Measurements from ENCODE around the gene DYNLRB2.

DYNLRB2 gene

DNA sequence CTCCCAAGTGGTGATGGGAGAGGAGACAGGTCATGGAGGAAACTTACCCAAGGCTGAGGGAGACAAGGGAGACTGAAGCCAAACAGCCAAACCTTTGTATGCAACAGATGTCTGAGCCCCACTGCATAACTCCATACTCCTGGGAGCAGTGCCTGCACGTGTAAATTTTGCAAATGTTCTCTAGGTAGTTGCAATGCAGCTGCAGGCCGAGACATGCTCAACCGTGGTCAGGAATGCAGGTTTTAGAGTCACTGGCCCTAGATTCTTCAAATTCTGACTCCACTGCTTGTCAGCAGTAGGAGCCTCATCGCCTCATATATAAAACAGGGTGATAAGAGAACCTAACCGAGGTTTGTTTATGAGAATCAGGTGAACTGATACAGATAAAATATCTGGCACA is 11.5 kb downstream of the DYNLRB2 start:
- no peak for DNase-seq (ENCODE audit: low spot score)

DNA sequence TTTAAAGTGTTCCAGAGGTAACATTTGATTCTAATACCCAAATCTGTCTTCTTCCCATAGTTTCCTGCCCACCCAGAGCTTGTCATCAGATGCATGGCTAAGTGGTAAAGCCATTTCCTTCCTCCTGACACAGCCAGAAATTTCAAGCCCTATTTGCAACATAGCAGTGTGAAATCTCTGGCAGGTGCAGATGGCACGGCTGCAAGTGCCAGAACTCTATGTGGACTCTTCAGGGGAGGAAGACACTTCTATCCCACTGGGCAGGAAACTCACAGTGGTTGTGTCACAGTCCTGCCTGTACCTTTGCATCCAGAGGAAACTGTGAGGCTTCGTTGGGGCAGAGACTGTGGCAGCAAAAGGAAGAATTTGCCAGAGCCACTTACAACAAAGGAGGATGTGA is 13.2 kb downstream of the DYNLRB2 start:
- DNase-seq (ENCODE audit: low spot score): no peak

DNA sequence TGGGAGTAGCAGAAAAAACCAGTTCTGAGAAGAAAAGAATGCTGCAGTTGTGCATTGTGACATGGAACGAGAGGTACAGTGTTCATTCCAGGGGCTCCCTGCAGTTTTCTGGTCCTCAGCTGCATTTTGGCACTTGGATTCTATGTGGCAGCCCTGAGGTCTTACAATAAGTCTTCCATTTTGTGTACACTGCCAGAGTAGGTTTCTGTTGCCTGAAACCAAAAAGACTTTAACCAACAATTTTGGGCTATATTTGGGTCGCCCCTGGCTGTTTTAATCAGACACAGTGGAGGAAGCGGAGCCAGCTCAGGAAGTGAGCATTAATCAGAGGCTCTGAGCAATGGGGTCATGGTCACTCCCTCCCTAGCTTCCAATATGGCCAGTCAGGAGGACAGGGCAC is 15.7 kb downstream of the DYNLRB2 start:
- no peak for DNase-seq (ENCODE audit: low spot score)

DNA sequence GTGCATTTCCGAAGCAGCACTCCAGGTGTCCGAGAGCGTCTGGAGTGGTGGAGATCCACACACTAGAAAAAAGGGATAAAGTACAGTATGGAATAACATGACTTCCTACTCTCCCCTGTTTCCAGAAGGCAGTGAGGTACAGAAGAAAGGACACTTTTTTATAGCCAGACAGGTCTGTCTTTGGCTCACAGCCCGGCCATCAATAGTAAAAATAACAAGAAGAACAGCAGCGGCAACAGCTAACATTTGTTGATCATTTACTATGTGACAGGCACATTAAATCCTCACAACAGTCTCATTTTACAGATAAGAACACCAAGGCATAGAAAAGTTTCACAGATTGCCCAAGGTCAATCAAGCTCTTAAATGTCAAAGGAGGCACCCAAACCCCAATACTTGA is 16.2 kb downstream of the DYNLRB2 start:
- DNase-seq (ENCODE audit: low spot score): no peak

DNA sequence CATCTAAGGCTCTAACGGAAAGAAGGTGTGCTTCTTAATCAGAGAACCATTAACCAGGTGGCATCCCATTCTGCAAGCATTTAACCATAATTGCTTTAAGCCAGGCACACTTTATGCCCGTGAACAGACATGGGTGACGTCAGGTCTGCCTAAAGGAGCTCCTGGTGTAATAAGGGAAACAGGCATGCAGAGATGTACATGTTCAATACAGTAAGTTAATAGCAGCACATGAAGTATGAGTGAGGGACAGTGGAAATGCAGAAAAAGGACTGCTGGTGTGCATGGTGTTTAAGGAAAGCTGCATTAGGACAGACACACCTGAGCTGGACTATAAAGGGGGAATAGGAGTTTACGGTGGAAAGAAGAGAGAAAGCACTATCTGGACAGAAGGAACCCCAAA is 18.6 kb downstream of the DYNLRB2 start:
- no peak for DNase-seq (ENCODE audit: low spot score)

DNA sequence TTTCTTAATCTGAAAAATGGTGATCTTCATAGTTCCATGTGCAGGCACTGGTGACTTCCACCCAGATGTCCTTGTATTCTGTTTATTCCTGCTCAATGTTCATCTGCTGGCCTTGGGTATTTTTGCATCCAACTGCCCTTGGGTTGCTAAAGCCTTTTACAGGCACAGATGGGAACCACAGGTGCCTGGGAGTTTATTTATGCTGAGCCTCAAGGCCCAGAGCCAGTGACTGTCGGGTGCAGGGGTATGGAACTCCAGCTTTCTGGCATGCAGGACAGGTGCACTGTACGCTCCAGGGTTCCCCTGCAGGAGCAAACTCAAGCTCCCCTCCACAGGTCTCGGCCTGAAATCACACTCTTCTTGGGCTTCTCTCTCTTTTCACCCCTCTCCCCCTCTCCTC is 22.3 kb downstream of the DYNLRB2 start:
- DNase-seq (ENCODE audit: low spot score): no peak

DNA sequence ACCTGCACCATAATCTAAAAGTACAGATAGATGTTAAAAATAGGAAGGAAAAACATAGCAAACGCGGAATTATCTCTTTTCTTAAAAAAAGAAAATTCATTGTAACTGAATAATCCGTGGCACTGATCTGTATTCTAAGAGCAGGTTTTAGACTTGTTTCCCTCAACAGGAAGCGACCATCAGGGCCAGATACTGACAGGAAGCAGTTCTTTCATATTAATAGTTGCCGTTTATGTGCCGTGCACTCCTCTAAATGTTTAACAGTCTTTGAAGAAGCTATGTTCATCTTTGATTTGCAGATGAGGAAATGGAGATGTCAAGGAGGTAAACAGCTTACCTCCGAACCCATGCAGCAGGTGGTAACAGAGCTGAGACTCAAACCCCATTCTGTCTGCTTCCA is 23.6 kb downstream of the DYNLRB2 start:
- no peak for DNase-seq (ENCODE audit: low spot score)

DNA sequence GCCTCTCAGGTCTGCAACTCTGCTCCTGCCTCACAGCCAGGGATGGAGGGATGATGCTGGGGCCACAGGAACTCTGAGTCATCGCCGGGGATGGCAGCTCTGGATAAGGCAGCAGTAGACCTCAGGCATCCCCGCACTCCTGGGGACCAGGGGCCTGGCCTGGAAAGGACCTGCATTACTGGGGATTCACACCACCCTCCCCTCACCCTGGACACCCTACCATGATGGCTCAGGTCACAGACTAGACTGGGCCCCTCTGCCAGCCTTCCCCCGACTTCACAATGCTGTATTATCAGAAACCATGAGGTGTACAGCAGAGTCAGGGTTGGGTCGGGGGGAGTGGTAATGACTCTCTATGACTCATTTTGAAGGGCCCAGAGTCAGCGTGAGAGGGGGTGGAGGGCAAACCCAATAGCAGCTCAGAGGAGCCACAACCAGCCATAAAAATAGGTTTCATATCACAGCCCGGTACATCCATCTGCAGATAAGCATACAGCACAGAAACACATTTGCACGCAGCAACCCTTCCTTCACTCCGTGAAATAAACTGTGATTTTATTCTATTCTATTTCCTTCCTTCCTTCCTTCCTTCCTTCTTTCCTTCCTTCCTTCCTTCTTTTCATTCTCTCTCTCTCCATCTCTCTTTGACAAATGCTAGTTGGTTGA is 28.8 kb downstream of the DYNLRB2 start:
- no peak for DNase-seq (ENCODE audit: low spot score)

DNA sequence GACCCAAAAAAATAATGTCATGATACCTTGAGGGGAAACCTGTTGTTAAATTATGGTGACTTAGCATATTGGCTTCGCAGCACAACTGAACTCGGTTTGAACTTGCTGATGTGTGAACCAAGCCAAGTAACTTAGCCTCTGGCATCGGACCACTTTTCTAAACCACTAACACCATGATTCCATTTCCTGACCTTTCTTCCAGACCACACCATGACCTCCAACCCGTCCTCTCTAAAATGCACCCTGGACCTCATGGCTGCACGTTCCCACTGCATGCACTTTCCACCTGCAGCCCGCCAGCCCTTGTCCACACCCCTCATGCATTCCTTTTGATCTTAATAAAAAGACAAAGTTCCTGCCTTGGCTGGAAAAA is 29.3 kb downstream of the DYNLRB2 start:
- DNase-seq (ENCODE audit: low spot score): no peak

DNA sequence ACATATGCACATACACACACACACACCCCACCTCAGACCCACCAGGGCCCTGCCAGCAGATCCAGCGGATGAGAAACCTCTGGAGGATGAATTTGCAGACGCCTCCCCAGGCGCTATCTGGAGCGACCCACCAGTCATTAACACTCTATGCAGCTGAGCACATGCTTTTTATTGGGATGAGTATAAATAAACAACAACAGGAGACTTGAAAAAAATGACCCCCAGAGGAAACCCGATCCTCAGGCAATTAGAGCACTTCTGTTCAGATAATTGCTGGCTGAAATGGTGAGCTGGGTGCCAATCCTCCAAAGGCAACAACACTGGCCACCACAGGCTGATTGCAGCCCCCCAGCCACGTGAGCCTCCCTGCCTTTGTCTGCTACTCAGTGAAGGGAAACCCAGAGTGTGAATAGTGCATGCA is 32.9 kb downstream of the DYNLRB2 start:
- DNase-seq (ENCODE audit: low spot score): no peak

DNA sequence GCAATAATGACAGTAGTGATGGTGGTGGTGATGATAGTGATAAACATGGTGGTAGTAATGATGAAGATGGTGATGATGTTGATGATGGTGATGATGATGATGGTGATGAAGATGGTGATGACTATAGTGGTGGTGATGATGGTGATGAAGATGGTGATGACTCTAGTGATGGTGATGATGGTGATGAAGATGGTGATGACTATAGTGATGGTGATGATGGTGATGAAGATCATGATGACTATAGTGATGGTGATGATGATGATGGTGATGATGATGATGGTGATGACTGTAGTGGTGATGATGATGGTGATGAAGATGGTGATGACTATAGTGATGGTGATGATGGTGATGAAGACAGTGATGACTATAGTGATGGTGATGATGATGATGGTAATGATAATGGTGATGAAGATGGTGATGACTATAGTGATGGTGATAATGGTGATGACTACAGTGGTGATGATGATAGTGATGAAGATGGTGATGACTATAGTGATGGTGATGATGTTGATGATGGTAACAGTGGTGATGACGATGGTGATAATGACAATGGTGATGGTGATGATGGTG is 35.6 kb downstream of the DYNLRB2 start:
- DNase-seq (ENCODE audit: low spot score): no peak

DNA sequence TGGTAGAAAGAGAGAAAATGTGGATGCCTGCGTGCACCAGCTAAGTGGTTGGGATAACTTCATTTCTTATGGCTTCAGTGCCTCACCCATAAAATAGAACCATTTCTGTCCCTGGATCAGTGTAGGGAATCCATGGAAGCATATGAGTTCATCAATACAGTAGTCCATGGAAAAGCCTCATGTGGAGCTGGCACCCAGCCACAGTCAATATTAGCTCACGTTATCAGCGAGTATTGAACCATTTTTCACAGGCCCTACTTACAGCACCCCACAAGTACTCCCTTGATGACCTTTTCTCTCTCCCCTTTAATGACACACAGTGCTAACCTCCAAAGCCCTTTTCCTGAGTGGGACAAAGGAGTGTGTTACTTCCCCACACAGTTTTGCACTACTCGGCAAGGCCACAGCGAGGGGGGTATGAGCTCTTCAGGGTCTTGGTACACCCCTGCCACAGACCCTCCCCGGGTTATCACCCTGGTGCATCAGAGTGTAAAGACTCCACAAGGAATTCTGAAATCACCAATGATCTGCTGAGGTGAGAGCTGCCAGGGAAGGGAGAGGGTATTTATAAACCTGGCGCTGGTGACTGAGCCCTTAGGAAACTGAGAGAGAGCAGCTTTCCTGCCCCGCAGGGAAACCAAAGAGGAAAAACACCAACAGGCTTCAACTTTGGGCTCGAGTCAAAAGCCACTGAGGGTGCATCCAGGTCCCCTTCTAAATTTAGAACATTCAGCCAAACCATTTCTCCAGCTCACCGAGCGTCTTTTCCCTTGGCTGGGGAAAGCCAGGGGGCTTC is 36.9 kb downstream of the DYNLRB2 start:
- DNase-seq (ENCODE audit: low spot score): no peak

DNA sequence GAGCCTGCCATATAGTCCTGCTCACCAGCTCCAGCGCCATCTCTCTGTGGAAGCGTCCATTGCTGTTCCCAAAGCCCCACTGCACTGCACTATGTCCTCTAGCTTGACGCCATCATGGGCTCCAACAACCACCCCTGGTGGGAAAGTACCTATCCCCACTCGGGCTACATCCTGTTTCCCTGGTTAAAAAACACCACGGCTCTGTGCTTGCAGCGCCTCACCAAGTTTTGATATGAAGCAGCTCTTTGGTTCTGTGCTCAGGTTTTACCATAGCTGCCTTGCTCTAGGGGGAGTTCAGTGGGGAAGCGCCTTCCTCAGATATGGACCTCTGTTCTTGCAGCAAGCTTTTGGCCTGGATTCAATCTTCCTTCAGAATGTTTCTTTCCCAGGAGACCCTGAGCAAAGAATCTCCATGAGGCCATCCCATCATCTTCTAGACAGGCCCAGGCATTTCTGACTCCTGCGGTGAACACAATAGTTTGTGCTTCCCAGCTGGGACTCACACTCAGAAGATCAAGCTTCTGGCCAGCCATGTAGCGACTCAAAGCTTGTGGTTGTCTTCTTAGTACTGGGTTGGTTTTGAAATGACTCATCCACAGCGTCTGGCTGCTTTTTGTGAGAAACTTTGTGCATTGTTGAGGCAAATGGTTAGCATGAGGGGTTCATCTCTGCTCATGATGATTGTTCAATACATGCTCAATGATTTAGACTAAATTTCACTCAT is 39.5 kb downstream of the DYNLRB2 start:
- no peak for DNase-seq (ENCODE audit: low spot score)

DNA sequence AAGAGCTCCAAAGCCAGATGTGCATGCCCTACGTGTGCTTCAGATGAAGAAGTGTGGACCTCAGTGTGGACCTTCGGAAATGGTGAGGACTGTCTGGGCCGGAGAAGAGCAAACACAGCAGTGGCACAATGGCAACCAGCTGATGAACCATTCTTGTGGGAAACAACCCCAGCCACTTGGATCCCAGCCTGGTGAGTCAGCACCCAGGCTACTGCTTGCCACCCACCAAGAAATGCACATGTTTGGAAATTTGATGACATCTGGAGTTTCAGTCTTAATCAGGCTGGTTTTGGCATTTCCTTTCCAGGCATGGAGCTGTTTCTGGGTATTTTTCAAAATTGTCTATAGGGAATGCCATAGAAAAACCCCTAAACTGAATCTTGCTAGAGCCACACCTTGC is 42.7 kb downstream of the DYNLRB2 start:
- DNase-seq (ENCODE audit: low spot score): peak; percentile 28

DNA sequence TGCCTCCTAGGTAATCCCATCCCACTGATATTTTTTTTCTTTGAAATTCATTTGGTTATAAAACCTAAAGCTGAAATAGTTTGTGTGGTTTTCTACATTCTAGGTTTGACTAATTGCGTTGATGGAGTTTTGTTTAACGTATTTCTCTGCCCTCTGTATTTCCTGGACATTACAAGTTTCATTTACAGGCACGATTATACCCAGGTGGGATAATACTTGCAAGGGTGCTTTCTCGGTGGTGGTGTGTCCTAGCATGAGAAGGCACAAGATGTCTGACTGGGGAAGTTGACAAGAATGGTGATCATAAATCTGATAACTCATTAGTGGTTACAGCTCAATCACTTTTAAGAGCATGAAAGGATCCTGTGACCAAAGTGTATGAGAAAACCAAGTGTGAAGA is 45.0 kb downstream of the DYNLRB2 start:
- DNase-seq (ENCODE audit: low spot score): no peak

DNA sequence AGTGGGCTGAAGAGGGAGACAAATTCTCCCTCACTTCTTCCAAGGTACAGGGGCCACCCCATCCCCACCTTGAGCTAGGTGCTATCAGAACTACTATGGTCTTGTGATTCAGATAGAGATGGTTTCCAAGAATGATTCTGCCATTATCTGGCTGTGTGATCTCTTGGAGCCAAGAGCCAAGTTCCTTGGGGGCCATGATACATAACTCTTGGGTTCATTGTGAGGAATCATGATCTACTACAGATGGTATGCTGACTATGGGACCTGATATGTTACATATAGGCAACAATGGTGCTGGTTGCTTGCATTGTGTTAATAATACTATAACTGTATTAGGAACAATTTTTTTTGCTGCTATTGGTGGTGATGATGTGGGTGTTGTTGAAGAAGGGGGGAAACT is 45.7 kb downstream of the DYNLRB2 start:
- DNase-seq (ENCODE audit: low spot score): no peak

DNA sequence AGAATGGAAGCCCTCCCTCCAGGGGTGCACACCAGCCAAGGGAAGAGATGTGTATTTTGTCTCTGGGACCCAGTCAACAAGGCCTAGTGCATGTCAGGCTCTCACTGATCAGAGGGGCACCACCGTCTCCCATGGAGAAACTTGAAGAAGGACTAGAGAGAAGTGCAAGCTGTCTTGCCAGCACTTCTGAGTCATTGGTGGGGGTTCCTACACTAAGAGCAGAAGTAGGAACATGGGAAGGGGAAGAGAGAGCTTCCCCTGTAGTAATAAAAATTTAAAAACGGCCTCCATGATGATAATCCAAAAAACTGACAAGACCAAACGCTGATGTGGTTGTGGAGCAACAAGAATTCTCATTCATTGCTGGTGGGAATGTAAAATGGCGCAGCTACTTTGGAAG is 46.3 kb downstream of the DYNLRB2 start:
- no peak for DNase-seq (ENCODE audit: low spot score)

DNA sequence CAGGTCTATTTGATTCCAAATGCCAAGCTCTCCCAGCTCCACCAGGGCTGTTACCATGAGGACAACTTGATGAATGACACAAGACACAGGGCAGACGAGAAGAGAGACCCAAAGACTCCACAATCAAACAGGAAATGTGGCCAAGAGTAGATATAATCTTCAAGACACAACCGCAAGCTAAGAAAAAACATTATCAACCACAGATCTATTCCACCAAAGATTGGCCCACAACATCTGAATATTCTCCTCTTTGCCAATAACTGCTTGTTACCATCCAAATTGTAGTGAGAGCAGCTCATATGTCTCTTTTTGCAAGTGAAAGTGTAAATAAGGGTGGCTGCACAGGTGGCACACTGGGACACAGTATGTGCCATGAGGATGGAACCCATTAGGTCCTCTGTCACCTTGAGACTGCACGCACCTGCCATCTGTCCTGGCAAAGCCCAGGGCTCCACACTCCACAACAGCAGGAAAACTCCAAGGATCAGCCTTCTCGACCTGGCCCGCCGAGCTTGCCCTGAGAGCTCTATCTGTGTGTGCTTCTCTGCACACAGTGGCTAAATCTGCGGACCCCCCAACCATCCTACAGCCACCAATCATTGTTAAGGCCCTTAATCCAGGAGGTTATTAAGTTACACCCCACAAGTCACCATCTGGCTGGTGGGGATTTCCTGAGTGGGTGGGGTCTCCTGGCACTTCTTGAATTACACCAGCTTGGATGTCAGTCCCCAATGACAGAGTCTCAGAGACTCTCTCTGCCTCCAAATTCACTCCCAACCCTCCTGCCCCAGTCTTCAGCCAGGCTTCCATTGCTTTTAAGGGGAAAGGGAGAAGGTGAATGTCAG is 50.5 kb downstream of the DYNLRB2 start:
- DNase-seq (ENCODE audit: low spot score): no peak

DNA sequence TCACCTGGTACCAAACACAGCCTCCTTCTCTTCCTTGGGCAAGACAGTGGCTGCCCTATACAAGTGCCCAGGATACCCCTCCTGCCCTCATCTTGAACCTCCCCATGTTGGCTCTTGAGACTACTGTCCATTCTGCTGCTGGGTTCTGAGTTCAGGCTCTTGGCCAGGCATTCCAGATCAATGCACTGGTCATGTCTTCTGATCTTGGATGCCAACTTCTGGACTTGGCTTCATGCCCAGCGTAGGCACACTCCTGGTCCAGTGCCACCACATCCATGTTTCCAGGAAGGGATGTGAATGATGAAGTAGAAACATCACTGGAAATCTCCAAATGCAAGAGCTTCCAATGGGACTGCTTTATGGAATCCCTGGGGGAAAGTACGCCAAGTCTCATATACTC is 51.5 kb downstream of the DYNLRB2 start:
- DNase-seq (ENCODE audit: low spot score): no peak

DNA sequence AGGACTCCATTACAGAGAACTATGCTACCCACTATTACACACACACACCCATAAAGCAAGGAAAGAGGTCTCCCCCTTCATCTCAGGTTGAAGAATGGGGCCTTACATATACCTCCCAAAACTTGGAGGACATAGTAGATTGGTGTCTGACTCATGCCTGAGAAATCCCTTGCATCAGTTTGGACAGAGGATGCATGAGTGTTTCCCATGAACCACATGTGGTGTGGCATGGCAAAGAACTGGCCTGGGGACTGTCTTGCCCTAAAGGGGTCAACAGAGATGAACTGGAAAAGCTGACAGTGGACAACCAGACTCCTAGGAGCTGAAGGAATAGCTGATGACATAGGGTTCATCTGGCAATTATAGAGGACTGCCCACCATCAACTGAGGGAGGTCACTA is 54.0 kb downstream of the DYNLRB2 start:
- no peak for DNase-seq (ENCODE audit: low spot score)

DNA sequence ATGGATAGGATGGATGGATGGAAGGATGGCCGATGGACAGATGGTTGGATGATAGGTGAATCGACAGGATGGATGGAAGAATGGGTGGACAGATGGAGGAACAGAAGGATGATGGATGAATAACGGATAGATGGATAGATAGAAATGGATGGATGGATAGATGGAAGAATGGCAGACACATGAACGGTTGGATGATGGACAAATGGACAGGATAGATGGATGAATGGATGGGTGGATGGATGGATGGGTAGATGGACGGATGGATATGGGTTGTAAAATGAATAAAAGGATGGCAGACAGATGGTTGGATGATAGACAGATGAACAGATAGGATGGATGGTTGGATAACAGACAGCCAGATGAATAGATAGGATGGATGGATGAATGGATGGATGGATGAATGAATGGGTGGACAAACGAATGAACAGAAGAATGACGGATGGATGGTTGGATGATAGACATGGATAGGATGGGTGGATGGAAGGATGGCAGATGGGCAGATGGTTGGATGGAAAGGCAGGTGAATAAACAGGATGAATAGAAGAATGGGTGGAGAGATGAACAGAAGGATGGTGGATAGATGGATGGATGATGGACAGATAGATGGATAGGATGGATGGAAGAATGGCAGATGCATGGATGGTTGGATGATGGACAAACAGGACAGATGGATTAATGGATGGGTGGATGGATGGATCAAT is 55.9 kb downstream of the DYNLRB2 start:
- DNase-seq (ENCODE audit: low spot score): no peak
